ENCODE results near the gene SMCHD1.
"Not testable (repeated sequence)": the region's sequence is repeated elsewhere in the genome, so short reads cannot be mapped to it uniquely, and the experiment has no call there.

Gene SMCHD1

DNA sequence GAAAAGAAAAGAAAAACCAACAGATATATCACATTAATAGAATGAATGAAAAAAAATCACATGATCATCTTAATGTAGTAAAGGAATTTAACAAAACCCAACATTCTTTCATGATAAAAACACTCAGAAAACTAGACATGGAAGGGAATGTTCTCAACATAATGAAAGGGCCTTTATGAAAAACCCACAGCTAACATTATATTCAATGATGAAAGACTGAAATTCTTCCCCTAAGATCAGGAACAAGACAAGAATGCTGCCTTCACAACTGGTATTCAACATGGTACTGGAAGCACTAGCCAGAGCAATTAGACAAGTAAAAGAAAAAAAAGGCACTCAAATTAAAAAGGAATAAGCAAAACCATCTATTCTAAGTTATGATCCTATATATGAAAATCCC, 162.8 kb downstream of the SMCHD1 start:
- no peak for DNase-seq (ENCODE audit: low spot score)

DNA sequence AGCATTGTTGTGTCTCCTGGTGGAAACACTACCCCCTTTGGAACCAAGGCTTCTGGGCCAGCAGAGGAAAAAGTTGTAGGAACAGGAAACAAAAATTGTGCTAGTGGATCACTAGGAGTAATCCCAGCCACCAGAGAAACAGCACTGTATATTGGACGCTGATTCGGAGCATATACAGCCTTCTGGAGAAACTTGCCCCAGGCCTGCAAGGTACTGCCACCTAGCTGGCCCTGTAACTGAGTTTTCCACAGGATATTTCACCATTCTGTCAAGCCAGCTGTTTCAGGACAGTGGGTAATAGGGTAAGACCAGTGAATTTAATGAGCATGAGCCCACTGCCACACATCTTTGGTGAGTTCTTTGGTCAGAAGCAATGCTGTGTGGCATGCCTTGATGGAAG, 166.2 kb downstream of the SMCHD1 start:
- DNase-seq (ENCODE audit: low spot score): no peak

DNA sequence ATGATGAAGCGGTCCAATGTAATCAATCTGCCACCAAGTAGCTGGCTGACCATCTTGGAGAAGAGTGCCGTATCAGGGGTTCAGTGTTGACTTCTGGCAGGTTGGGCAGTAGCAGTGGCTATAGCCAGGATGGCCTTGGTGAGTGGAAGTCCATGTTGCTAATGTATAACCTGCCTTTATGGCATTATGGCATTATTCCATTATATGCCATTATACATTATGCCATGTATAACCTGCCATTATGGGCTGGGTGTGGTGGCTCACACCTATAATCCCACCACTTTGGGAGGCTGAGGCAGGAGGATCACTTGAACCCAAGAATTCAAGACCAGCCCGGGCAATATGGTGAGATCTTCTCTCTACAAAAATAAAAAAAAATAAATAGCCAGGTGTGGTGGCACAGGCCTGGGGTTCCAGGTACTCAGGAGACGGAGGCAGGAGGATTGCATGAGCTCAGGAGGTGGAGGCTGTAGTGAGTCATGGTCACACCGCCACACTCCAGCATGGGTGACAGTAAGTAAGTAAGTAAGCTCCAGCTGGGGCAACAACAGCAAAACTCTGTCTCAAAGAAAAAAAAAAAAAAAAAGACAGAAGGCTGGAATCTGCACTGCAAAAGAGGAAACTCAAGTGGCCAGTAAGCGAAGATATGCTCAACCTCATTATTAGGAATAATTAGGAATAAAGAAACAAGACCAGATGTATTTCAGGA, 166.8 kb downstream of the SMCHD1 start:
- DNase-seq (ENCODE audit: low spot score): no peak

DNA sequence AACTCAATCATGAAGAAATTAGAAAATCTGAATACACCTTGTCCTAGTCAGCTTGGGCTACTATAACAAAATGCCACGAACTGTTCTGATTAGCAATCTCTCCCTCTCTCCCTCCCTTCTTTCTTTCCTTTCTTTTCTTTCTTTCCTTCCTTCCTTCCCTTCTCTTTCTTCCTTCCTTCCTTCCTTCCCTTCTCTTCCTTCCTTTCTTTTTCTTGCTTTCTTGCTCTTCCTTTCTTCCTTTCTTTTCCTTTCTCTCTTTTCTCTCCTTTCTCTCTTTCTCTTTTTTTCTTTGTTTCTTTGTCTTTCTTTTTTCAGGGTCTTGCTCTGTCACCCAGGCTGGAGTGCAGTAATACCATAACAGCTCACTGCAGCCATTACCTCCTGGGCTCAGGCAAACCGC, 167.7 kb downstream of the SMCHD1 start:
- no peak for DNase-seq (ENCODE audit: low spot score)

DNA sequence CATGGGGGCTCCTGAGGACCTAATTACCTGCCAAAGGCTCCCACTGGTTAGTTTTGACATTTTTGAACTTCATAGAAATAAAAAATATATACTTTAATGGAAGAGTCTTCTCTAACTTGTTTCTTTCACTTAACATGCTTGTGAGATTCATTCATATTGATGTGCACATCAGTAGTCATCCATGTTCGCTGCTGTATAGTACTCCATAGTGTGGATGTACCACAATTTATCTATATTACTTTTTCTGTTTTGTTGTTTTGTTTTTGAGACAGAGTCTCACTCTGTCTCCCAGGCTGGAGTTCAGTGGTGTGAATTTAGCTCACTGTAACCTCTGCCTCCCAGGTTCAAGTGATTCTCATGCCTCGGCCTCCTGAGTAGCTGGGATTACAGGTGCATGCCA, 168.4 kb downstream of the SMCHD1 start:
- DNase-seq (ENCODE audit: low spot score): no peak

DNA sequence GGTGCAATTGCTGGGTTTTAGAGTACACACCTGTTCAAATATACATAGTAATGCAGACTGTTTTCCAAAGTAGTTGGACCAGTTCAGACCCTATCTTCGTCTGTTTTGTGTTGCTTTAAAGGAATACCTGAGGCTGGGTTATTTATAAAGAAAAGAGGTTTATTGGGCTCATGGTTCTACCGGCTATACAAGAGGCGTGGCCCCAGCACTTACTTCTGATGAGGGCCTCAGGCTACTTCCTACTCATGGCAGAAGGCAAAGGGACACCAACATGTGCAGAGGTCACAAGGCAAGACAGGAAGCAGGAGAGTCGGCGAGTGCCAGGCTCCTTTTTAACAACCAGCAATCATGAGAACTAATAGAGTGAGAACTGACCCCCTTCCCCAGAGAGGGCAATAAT, 169.3 kb downstream of the SMCHD1 start:
- no peak for DNase-seq (ENCODE audit: low spot score)

DNA sequence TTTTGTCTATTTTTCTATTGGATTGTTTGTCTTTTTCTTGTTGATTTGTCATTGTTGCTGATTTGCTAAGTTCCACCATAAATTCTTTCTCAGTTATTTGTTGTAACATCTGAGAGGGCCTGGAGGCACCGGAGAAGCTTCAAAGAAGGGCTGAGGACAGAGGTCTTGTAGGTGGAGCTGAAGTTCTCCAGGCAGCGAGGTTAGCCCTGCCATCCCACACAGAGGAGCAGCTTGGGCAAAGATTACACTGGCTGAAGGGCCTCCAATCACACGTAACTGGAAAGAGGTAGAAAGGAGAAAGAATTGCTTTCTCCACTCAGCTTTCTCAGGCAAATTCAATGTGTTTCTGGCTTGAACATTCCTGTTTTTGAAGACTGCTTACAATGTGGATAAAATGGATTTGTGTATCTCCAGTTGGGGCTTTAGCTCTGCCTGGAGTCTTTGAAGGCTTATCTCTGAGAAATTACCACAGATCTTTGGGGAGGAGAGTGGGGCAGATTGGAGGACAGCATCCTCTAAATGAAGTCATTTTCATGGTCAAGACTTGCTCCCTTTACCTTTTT, 170.2 kb downstream of the SMCHD1 start:
- DNase-seq (ENCODE audit: low spot score): no peak

DNA sequence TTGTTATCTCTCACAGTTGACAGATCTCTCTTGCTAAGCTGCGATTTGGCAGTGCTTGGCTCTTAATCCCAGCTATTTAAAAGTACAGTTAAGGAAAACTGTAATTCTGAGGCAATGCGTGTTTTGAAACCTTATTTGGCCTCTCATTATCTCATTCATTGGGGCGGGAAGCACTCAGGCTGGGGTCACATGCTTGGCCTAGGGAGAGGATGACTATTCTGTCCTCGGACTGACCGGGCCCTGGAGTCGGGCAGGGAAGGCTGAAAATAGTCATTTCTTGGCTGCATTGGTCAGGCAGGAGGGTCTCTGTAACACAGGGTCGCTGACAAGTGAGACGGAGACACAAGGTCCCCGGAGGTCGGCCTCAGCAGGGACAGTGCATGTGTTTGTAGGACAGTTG, 171.1 kb downstream of the SMCHD1 start:
- no peak for DNase-seq (ENCODE audit: low spot score)

DNA sequence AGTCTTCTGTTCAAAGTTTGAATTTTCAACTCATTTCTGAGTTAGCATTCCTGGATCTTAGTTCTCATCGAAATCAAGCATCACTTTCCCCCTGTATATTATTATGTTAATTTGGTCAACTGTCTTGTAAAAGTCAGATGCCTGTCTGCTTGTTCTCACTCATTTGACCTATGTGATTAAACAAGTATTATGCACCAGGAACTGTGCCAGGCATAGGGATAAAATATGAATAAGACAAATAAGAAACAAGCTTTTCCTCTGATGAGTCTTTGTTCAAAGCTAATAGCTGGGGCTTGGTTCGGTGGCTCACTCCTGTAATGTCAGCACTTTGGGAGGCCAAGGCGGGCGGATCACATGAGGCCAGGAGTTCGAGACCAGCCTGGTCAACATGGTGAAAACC, 171.5 kb downstream of the SMCHD1 start:
- no peak for DNase-seq (ENCODE audit: low spot score)

DNA sequence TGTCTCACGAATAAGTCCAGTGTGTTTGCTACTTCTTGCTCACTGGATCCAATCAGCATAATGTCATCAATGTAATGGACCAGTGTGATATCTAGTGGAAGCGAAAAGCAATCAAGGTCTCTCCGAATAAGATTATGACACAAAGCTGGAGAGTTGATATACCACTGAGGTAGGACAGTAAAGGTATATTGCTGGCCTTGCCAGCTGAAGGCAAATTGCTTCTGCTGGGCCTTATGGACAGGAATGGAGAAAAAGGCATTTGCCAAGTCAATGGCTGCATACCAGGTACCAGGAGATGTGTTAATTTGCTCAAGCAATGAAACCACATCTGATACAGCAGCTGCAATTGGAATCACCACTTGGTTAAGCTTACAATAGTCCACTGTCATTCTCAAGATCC, 180.6 kb downstream of the SMCHD1 start:
- not testable (repeated sequence) for DNase-seq (ENCODE audit: low spot score)

DNA sequence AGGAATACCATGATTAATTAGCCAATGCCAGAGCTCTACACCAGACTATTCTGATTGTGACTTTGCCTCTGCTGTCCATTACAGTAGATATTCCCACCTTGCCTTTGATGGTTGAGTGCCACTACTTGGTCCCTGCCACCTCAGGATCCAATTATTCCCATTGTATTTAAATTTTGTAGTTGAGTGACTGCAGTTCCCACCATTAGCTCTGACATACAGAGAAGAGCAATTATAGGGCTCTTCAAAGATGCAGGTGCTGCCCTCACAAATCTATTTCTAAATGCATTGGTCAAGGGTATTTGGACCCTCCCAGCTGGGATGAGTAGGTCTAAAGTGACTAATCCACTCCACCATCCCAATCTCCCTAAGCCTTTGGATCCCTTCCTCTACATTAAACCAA, 181.8 kb downstream of the SMCHD1 start:
- not testable (repeated sequence) for DNase-seq (ENCODE audit: low spot score)

DNA sequence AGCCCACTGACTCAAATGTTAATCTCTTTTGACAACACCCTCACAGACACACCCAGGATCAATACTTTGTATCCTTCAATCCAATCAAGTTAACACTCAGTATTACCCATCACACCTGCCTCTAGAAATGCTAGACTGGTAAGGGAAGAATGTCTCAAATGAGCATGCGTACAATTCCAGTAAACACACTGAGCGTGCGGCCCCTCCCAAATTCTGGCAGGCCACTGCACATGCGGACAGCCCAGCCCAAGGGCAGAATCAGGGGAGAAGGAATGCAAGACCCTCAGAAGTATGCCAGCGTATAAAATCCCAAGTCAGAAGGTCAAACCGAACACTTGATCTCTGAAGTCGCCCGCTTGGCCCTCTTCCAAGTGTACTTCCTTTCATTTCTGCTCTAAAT, 183.7 kb downstream of the SMCHD1 start:
- no peak for DNase-seq (ENCODE audit: low spot score)

DNA sequence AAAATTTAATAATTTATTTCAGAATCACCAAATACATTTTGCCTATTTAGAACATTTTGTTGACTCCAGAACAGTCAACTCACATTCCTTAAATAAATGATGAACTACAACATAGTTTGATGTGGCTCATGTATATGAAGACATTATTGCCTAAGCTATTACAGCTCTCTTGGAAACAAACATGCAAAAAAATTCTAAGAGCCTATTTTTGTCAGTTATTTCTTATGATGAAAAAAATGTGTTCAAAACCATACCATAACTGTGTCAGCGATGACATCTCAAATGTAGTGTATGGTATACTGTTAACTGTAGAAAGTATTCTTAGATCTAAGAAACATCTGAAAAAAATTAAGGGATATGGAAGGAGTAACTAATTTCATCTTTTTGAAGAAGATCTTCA, 185.0 kb downstream of the SMCHD1 start:
- no peak for DNase-seq (ENCODE audit: low spot score)

DNA sequence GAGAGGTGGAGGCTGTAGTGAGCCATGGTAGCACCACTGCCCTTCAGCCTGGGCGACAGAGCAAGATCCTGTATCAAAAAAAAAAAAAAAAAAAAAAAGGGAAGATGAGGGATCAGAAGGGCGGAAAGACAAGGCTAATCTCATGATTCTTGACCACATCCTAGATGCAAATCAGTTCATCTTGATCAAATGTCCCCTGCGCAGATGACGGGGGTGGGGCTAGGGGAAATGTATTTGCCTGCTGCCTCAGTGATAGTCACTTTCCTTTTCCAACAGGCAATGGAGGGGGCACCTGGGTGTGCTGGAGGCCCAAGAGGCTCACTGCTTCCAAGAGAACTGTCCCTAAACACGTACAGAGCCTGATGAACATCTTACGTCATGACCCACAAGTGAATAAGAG, 187.6 kb downstream of the SMCHD1 start:
- DNase-seq (ENCODE audit: low spot score): no peak

DNA sequence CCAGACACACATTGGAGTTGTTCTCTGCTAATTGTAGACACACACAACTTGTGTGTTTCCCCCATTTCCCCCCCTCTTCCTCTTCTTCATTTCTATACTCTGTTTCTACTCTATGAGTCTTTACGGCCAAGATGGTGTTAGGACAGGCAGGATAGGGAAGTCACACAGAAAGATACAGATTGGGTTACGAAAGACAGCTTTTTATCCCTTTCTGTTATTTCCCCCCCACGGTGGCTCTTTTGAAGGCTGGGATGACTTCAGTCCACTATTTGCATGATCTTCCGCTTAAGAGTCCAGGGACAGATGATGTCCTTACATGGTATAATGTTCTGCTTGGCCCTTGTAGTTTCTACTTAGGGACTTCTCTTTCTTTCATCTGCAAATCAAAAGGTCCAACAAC, 189.6 kb downstream of the SMCHD1 start:
- DNase-seq (ENCODE audit: low spot score): no peak

DNA sequence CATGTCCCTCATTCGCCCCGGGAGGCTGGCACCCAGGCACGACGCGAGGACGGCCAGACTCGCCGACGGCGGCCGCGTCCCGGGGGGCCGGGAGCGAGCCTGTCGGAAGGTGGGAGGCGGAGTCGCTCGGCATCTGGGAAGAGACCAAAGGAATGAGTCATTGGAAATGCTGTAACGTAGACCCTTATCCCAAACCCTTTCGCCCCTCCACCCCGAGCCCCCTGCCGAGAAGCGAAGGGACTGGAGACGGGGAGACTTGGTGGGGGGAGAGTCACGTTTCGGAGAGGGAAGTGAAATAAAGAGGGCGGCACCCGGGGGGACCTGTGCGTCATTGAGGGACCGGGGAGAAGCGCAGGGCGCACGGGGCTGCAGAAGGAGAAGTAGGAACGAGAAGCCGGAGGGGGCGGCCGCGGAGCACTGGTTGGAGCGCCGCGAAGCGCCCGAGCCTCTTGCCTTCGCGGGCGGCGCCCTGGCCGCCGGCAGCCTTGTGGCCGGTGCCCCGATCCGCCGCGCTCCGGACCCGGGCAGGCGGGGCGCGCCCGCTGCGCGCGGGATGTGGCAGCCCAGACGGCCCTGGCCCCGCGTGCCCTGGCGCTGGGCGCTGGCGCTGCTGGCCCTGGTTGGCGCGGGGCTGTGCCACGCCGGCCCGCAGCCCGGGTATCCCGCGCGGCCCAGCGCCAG, 191.2 kb downstream of the SMCHD1 start, which contains the start of gene EMILIN2:
TSS of gene EMILIN2 (plus strand) at position 371 of the 681 bp plus-strand sequence. CDS start at position 554, 183 bp downstream.
- DNase-seq (ENCODE audit: low spot score): peak; percentile 19

DNA sequence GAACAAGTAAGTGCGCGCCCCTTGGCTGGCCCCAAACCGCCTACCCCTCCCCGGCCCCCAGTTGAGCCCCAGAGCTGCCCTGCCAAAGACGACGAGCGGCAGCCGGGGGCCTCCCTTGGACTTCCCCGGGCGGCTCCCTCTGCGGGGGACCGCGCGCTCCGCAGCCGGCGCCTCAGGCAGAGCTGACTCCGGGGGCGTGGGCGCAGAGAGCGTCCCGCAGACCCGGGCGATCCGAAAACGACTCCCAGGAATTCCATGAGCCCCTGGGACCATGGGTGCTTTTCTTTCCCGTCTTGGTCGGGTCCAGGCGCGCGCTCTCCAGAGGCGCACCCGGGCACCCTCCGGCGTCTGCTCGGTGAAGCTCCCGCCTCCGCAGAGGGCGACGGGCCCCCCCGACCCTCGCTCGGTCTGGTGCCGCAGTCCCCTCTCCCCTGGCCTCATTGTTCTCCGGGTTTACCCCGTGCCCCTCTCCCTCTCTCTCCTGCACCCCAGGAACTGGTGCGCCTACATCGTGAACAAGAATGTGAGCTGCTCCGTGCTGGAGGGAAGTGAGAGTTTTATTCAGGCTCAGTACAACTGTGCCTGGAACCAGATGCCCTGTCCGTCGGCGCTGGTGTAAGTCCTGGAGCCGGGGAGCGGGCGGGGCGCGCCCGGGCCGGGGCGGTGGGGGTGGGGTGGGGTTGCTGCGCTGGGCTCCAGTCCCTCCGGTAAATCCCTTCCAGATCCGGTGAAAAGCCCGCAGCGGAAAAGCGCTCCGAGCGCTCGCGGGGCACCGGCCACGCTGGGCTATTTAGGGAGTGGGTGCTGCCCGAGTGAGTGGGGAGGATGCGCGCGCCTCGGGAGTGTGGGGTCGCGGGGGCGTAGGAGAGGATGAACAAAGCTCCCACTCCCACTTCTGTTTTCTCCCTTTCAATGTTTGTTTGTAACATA, 192.1 kb downstream of the SMCHD1 start:
- DNase-seq (ENCODE audit: low spot score): no peak

DNA sequence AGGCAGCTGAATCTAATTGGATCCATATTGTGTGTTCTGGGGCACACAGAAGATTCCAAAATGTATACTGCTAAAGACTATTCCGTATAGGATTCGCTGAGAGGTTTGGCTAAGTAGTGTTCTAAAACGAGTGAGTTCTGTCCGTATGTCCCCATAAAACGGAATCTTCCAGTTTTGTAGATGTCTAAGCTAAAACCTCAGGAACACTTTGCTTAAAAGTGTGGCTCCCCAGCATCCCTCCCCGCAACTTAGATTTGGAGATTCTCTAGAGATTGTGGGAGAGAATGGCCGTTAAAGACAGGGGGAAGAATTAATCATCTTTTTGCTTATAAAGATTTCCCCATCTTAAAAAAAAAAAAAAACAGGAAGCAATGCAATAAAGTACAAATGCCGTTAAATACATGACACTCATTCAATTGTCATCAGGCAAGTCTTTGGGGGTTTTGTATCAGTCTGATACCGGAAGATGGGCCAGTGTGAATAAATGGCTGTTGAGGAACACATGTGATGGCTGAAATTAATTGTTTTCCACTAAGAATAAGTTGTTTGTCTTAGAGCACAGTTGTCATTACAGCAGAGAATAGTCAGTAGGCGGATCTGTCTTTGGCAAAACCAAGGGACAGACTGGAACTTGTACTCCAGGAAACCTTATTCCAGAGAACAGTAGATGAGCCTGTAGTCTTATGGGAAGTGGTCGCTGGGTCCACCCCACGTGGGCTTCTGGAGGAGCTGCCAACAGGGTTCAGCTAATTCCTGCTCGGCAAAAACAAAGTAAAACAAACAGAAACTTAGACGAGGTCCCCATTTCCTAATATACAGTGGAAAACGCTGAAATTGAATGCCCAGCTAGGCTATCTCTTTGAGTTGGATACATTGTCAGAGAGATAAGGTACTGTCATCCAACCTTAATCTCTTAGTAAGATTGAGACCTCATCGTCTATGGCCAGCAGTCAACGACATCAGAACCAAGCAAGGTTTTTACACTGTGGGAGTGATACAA, 193.0 kb downstream of the SMCHD1 start:
- no peak for DNase-seq (ENCODE audit: low spot score)

DNA sequence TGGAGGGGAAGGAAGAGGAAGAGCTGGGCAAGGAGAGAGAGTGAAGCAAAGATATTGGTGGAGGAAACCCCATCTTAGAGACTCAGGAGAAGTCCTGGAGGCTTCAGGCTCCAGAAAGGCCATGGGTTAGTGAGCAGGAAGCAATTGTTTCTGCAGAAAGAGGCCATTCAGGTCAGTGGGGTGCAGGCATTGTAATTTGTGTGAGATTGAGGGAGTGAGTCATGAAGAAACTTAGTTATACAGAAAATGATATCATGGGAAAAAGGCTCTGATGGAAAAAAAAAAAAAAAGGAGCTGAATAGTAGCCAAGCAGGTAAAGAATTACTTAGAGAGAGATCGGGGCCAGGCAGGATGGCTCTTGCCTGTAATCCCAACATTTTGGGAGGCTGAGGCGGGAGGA, 195.3 kb downstream of the SMCHD1 start:
- DNase-seq (ENCODE audit: low spot score): no peak

DNA sequence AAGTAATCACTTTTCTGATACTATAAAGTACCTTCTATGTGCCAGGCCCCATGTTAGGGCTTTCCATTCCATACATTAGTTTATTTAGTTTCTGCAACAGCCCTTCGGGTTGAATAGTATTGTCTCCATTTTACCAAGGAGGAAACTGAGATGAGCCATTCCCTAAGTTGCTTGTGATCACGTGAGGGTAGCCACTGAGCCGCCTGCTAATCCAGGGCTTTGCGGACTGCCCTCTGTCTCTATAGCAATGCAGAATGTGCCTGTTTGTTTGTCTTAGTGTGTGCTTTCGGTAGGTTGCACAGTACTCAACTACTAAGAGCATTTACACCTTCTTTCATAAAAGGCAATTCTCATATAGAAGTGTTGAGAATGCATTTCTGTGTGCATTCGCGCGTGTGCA, 196.2 kb downstream of the SMCHD1 start:
- DNase-seq (ENCODE audit: low spot score): no peak

DNA sequence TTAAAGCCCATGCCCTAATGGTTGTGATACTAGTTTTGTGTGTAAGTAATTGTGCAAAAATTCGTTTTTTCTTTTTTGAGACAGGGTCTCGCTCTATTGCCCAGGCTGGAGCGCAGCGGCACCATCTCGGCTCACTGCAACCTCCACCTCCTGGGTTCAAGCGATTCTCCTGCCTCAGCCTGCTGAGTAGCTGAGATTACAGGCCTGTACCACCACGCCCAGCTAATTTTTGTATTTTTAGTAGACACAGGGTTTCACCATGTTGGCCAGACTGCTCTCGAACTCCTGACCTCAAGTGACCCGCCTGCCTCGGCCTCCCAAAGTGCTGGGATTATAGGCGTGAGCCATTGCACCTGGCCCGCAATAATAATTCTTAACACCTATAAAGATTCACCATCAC, 196.9 kb downstream of the SMCHD1 start:
- not testable (repeated sequence) for DNase-seq (ENCODE audit: low spot score)

Measured in LoVo (cell line).